GM12874 (cell line): ENCODE measurements around the gene SULT1C2.

Experiments used
- TF ChIP-seq, protein P1 (sequence below): IDR thresholded peaks from 2 replicates; pipeline ENCODE4 v1.5.1; 2011; ENCODE audit warnings: low read depth, mild to moderate bottlenecking, control low read depth, low read length, moderate library complexity; ENCODE audit not compliant: insufficient read depth

Gene SULT1C2

DNA sequence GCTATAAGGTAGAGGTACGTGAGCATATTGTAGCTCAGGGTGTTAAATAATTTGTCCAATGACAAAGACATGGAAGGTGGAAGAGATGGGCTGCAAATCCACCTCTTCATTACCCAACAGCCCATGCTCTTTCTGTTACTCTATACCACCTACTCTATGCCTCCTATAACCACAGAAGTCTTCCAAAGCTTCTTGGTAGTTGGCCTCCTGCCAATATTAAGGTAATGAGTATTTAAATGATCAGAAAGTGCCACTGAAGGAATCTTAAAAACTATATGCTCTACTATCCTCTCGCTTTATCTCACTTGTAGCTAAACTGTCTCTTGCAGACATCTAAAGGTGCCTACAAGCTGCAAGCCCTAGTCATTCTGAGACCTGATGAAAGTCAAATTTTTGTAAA lies 41.1 kb downstream of the SULT1C2 start:
- TF ChIP-seq, protein P1, sequence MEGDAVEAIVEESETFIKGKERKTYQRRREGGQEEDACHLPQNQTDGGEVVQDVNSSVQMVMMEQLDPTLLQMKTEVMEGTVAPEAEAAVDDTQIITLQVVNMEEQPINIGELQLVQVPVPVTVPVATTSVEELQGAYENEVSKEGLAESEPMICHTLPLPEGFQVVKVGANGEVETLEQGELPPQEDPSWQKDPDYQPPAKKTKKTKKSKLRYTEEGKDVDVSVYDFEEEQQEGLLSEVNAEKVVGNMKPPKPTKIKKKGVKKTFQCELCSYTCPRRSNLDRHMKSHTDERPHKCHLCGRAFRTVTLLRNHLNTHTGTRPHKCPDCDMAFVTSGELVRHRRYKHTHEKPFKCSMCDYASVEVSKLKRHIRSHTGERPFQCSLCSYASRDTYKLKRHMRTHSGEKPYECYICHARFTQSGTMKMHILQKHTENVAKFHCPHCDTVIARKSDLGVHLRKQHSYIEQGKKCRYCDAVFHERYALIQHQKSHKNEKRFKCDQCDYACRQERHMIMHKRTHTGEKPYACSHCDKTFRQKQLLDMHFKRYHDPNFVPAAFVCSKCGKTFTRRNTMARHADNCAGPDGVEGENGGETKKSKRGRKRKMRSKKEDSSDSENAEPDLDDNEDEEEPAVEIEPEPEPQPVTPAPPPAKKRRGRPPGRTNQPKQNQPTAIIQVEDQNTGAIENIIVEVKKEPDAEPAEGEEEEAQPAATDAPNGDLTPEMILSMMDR, result no peak

DNA sequence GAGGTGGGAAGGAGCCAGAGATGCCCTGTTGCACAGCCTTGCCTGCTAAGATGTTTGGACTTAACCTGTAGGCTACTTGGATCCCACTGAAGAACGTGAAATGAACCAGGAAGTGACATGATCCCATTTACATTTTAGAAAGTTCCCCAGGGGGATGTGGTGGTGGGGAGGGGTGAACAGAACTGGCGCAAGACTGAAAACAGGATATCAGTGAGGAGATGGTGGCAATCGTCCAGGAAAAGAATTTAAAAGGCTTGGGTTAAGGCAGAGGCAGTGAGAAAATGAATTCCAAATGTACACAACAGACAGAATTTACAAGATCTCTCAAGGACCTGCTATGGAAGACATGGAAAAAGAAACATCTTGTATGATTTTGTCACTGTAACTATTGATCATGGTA lies 42.3 kb downstream of the SULT1C2 start:
- TF ChIP-seq, protein P1, result no peak

DNA sequence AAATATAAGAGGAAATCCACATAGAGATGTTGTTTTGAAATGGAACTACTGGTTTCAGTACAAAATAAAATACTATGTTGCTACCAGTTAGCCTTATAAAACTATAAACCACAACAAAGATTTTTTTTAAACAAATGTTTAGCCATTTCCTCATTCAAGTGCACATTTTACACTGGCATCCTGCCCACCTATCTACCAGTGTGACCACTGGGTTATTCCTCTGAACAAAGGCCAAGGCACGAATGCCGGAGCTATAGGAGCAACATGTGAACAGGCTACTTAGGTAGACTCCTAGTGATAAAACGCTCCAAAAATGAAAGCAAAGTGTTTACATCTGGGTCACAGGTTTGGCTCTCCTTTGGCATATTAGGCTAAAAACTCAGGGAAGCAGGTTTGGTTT lies 57.3 kb downstream of the SULT1C2 start:
- TF ChIP-seq, protein P1, result no peak

DNA sequence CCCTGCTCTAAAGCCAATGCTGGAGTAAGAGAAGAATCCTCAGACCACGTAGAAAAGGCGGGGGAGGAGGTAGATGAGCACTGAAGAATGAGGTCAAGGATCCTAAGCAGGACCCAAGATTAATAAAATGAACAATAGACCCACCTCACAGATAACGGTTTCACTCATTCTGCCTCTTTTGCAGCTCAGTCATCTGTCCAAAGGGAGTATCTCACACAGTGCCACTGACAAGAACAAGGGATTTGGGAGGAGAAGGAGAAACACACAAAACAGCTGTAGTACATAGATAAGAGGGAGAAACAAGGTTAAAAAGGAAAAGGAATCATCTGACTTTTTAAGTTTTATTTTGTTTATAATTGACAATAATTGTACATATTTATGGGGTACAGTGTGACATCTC lies 58.1 kb downstream of the SULT1C2 start:
- TF ChIP-seq, protein P1, result no peak

DNA sequence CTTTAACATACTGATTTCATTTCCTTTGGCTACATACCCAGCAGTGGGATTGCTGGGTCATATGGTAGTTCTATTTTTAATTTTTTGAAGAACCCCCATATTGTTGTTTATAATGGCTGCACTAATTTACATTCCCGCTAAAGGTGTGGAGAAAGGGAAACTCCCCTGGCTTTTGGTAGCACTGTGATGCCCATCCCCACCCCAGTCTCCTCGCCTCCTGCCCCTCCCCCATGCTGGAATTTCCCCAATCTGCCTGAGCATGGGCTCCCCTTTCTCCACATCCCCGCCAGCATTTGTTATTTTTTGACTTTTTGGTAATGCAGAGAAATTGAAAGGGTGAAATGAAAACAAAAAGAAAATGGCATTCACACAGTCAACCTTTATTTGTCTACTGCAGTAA lies 59.1 kb downstream of the SULT1C2 start:
- TF ChIP-seq, protein P1, result no peak

DNA sequence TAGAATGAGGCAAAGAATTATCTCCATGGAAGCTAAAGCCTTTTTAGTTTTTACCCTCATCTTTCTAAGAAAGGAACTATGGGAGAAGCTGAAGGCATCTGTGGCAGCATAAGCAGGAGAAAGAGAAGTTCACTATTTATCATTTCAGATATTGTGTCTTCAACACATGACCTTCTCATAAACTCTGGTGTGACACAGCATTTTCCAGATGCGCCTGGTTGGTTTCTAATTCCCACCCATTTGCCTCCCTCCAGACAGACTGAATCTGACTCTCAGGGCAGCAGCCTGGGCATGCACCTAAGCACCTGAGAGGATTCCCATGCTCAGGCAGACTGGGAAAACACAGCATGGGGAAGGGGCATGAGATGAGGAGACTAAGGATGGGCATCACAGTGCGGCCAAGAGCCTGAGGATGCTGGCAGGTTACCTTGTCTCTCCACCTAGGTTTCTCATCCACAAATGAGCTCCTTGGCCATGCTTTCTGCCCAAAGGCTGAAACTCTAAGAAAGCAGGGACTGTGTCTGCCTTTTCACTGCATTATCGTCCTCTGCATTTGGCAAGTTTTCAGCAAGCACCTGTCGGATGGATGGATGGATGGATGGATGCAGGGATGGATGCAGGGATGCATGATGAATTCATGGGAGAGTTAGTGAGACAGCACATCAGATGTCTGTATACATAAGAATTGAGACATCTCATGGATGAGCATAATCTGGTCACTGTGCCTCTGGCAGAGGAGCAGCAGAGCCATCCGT lies 60.3 kb downstream of the SULT1C2 start:
- TF ChIP-seq, protein P1, result no peak

DNA sequence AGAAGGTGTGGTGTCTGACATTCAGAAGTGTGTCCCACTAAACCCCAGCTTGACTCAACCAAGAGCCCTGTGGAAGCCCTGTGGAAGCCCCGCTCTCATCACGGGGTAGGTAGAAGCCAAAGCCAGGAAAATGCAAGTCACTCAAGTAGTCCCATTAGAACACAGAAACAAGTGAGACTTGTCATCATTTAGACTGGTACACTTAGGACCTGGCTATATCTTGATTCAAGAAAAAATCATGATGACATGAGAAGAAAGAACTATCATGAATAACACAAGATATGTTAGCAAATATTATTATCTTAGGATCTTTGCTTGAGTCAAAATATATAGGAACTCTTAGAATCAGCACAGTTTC lies 60.9 kb downstream of the SULT1C2 start:
- TF ChIP-seq, protein P1, result no peak

DNA sequence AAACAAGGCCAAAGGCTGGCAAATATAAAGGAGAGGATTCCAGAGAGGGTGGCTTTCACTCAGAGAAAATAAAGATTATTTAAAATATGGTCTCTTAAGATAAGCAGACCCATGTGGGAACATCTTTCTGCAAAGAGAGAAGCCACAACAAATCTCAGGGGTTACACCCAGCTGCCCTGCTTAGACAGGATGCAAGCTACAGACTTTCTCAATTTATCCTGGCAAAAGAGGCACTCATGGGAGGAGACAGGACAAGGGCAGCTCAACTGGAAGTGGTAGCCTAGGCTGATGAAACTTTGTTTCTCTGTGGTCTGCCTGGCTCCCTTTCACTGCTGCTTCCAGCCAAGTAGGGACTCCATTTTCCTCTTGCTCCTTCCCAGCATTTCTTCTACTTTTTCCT lies 63.2 kb downstream of the SULT1C2 start:
- TF ChIP-seq, protein P1, result no peak
